ENCODE data around the gene TSPAN32.

The TSPAN32 gene

DNA sequence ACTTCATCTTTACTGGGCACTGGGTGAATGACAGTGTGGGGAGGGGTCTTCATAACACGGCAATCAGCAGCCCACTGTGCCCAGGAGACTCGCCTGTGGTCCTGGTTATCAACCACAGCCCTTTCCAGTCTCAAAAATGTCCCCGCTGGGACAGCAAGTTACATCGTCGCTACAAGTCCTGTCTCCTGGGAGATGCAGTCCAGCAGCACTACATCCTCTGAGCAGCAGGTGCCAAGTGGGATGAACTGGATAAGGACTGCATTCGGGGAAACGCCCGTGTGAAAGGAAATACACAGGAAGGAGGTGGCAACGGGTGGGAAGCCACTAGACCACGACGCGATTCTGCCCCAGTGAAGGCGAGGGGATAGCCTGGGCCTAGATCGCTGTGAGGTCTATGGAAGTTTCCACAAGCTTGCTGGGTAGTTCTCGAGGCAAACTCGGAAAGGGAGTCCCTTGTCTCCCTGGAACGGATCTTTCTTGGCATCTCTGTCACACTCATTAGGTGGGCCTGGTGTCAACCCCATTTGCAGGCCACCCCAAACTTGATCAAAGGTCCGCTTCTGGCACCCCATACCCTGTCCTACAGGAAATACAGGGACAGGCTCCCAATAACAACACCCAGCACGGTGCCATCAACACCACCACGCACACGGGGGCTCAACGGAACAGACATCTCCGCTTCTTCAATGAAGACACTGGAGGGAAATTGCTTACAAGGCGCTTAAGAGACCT lies 35.8 kb upstream of the TSPAN32 start:
- H3K36me3 ChIP-seq (replicated peaks; ENCODE audit: low read depth, low read length) = no peaks in the 10 kb centered on the region
- TF ChIP-seq, protein P1, sequence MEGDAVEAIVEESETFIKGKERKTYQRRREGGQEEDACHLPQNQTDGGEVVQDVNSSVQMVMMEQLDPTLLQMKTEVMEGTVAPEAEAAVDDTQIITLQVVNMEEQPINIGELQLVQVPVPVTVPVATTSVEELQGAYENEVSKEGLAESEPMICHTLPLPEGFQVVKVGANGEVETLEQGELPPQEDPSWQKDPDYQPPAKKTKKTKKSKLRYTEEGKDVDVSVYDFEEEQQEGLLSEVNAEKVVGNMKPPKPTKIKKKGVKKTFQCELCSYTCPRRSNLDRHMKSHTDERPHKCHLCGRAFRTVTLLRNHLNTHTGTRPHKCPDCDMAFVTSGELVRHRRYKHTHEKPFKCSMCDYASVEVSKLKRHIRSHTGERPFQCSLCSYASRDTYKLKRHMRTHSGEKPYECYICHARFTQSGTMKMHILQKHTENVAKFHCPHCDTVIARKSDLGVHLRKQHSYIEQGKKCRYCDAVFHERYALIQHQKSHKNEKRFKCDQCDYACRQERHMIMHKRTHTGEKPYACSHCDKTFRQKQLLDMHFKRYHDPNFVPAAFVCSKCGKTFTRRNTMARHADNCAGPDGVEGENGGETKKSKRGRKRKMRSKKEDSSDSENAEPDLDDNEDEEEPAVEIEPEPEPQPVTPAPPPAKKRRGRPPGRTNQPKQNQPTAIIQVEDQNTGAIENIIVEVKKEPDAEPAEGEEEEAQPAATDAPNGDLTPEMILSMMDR (IDR thresholded peaks at IDR 0.05; ENCODE audit: low read depth, low read length) = no peak
- no peak for TF ChIP-seq EZH2phosphoT487 (IDR thresholded peaks at IDR 0.05; ENCODE audit: low read depth)
- H4K20me1 ChIP-seq (ENCODE audit: insufficient read depth, low read length) = no peaks in the 10 kb centered on the region
- no peaks in the 10 kb centered on the region for H3K27me3 ChIP-seq (ENCODE audit: low read depth, low read length)
- H3K27ac ChIP-seq (ENCODE audit: low read length) = no peak overlapping the region
- H3K9ac ChIP-seq (ENCODE audit: low read length) = no peak overlapping the region
- H3K9me3 ChIP-seq (ENCODE audit: insufficient read depth, low read length) = no peaks in the 10 kb centered on the region
- H3K4me1 ChIP-seq (ENCODE audit: low read length) = peaks cover 16% of the 10 kb centered on the region
- H3K4me3 ChIP-seq (ENCODE audit: low read length) = peak overlapping the region; percentile 46; the same call in 1 of the 2 replicates
- H2AFZ ChIP-seq (ENCODE audit: low read depth, low read length) = no peak overlapping the region
- H3K79me2 ChIP-seq (ENCODE audit: low read length) = no peaks in the 10 kb centered on the region
- peak overlapping the region; percentile 69 for H3K4me2 ChIP-seq (ENCODE audit: low read length)

DNA sequence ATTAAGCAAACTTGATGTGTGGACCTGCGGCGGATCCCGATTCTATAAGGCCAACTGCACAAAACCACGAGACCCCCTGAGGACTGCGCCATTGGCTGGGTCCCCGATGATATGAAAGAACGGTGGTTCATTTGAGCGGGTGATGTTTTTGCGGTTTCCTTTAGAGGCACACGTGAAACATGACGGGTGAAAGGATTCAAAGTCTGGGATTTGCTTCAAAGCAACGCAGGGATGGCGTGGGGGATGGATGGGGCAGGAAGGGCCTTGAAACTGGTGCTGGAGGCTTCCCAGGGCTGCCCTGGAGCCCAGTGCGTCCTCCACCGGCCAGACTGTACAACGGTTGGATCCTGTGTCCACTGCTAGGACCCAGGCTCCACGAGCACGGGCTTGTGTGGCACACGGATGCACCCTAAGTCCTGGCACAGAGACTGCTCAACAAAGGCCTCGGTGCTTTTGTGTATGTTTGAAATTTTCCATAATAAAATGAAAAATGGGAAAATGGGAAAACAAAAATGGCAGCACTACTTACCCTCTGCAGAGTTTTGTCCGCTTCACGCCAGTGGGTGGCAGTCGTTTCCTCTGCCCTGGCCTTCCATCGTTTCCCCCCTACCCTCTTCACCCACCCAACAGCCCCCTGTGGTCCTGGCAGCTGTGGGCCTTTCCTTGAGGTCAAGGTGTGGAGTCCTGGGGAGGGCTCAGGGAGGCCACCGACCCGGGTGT lies 35.1 kb upstream of the TSPAN32 start:
- H3K27me3 ChIP-seq (ENCODE audit: low read depth, low read length) = no peaks in the 10 kb centered on the region
- H3K27ac ChIP-seq (ENCODE audit: low read length) = no peak overlapping the region
- H3K4me2 ChIP-seq (ENCODE audit: low read length) = peak overlapping the region; percentile 69; the same call in 1 of the 2 replicates
- no peaks in the 10 kb centered on the region for H3K36me3 ChIP-seq (replicated peaks; ENCODE audit: low read depth, low read length)
- H3K9ac ChIP-seq (ENCODE audit: low read length) = no peak overlapping the region
- no peaks in the 10 kb centered on the region for H3K9me3 ChIP-seq (ENCODE audit: insufficient read depth, low read length)
- H2AFZ ChIP-seq (ENCODE audit: low read depth, low read length) = no peak overlapping the region
- TF ChIP-seq, protein P1 (IDR thresholded peaks at IDR 0.05; ENCODE audit: low read depth, low read length) = no peak
- no peak for TF ChIP-seq EZH2phosphoT487 (IDR thresholded peaks at IDR 0.05; ENCODE audit: low read depth)
- no peak overlapping the region for H3K4me3 ChIP-seq (ENCODE audit: low read length)
- H3K79me2 ChIP-seq (ENCODE audit: low read length) = no peaks in the 10 kb centered on the region
- H4K20me1 ChIP-seq (ENCODE audit: insufficient read depth, low read length) = no peaks in the 10 kb centered on the region
- H3K4me1 ChIP-seq (ENCODE audit: low read length) = peaks cover 16% of the 10 kb centered on the region

GRCh38 chr11:2267306-2267850 lies 34.4 kb upstream of the TSPAN32 start:
- Histone ChIP-seq H2AFZ (ENCODE audit: low read depth, low read length) (no peak overlapping the region), H4K20me1 (ENCODE audit: insufficient read depth, low read length) (no peaks in the 10 kb centered on the region), H3K4me1 (ENCODE audit: low read length) (peaks cover 16% of the 10 kb centered on the region), H3K9ac (ENCODE audit: low read length) (no peak overlapping the region), H3K4me3 (ENCODE audit: low read length) (no peak overlapping the region), H3K4me2 (ENCODE audit: low read length) (no peak overlapping the region), H3K79me2 (ENCODE audit: low read length) (no peaks in the 10 kb centered on the region), H3K27me3 (ENCODE audit: low read depth, low read length) (no peaks in the 10 kb centered on the region), H3K9me3 (ENCODE audit: insufficient read depth, low read length) (no peaks in the 10 kb centered on the region), H3K36me3 (replicated peaks; ENCODE audit: low read depth, low read length) (no peaks in the 10 kb centered on the region), H3K27ac (ENCODE audit: low read length) (no peak overlapping the region)
- TF ChIP-seq, protein P1 (IDR thresholded peaks at IDR 0.05; ENCODE audit: low read depth, low read length) = no peak
- TF ChIP-seq EZH2phosphoT487 (IDR thresholded peaks at IDR 0.05; ENCODE audit: low read depth) = no peak

Data from OCI-LY3 (cell line).